Adipocyte (in vitro differentiated cells): ENCODE results near the gene CHRFAM7A.
"Not testable (repeated sequence)": the region's sequence is repeated elsewhere in the genome, so short reads cannot be mapped to it uniquely, and the experiment has no call there.

Experiments
- DNase-seq: peaks from one replicate; pipeline ENCODE4 v3.0.0-alpha.2; 2015; ENCODE audit warnings: low read depth
- H3K27me3 ChIP-seq: replicated peaks from 2 replicates; pipeline ENCODE4 v1.7.0; 2013; ENCODE audit warnings: mild to moderate bottlenecking, low read length, moderate library complexity; ENCODE audit not compliant: control insufficient read depth, insufficient read depth
- H3K36me3 ChIP-seq: 2 replicates; pipeline ENCODE4 v1.7.0; 2013; ENCODE audit warnings: low read length, mild to moderate bottlenecking, moderate library complexity; ENCODE audit not compliant: control insufficient read depth, insufficient read depth, severe bottlenecking
- H3K4me1 ChIP-seq: 2 replicates; pipeline ENCODE4 v1.7.0; 2013; ENCODE audit warnings: mild to moderate bottlenecking, low read length, moderate library complexity; ENCODE audit not compliant: control insufficient read depth, insufficient read depth
- H3K4me3 ChIP-seq: 2 replicates; pipeline ENCODE4 v1.7.0; 2013; ENCODE audit warnings: mild to moderate bottlenecking, low read length, moderate library complexity
- H3K9ac ChIP-seq: 2 replicates; pipeline ENCODE4 v1.7.0; 2013; ENCODE audit warnings: mild to moderate bottlenecking, low read length, moderate library complexity
- H3K9me3 ChIP-seq: 2 replicates; pipeline ENCODE4 v1.7.0; 2013; ENCODE audit warnings: mild to moderate bottlenecking, low read length, moderate library complexity; ENCODE audit not compliant: control insufficient read depth

CHRFAM7A gene

DNA sequence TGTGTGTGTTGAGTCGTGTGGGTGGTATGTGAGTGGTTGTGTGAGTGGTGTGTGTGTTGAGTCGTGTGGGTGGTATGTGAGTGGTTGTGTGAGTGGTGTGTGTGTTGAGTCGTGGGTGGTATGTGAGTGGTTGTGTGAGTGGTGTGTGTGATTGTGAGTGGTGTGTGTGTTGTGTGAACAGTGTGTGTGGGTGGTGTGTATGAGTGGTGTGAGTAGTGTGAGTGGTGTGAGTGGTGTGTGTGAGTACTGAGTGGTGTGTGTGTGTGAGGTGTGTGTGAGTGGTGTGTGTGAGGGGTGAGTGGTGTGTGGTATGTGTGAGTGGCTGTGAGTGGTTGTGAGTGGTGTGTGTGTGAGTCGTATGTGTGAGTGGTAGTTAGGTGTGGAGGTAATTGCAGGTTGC is 17.5 kb downstream of the CHRFAM7A start:
- H3K9ac ChIP-seq, H3K36me3 ChIP-seq, H3K4me3 ChIP-seq, H3K4me1 ChIP-seq, H3K9me3 ChIP-seq, H3K27me3 ChIP-seq: not testable (repeated sequence)
- DNase-seq, result peak; percentile 0

DNA sequence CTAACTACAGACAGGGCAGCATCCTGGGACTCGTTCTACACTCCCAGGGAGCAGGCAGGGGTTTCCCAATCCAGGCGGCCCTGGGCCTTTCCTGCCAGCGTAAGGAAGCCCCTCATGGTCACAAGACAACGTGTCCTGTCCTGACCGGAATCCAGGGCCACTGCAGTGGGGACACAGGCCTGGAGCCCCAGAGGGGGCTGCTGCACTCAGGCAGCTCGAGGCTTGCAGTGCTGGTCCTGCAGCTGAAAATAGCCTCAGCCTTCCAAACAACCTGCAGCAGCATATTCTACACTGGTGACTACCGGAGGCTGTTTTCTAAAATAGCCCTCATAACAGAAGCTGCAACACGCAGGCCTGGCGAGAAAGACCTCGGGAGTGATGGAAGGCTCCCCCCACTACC is 18.5 kb downstream of the CHRFAM7A start:
- not testable (repeated sequence) for DNase-seq, H3K4me3 ChIP-seq, H3K4me1 ChIP-seq, H3K27me3 ChIP-seq, H3K9me3 ChIP-seq, H3K36me3 ChIP-seq, H3K9ac ChIP-seq

GRCh38 chr15:30368271-30368670 is 25.1 kb downstream of the CHRFAM7A start:
- not testable (repeated sequence) for DNase-seq, H3K9ac ChIP-seq, H3K27me3 ChIP-seq, H3K4me1 ChIP-seq, H3K4me3 ChIP-seq, H3K36me3 ChIP-seq, H3K9me3 ChIP-seq

- not testable (repeated sequence) for DNase-seq, H3K9me3 ChIP-seq, H3K36me3 ChIP-seq, H3K9ac ChIP-seq, H3K27me3 ChIP-seq, H3K4me3 ChIP-seq, H3K4me1 ChIP-seq
These were observed 26.1 kb downstream of the CHRFAM7A start for GRCh38 chr15:30367246-30367645.

DNA sequence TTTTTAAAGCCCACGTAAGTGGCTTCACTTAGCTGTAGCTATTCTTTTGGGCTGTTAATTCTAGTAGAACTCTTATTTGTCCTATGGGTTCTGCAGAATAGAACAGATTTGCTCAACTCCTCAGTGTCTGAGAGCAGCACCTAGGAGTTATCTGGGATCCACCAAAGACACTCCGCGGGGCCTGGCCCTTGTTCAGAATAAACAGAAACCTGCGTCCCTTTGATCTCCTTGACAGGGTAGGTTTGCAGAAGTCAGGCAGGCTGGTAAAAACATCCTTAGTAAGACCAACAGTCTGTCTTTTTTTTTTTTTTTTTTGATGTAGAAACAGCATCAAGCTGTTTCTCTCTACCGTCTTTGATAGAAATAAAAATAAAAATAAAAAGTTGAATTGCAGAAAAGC is 31.9 kb downstream of the CHRFAM7A start:
- H3K36me3 ChIP-seq, H3K4me3 ChIP-seq, H3K9me3 ChIP-seq, H3K9ac ChIP-seq, DNase-seq, H3K27me3 ChIP-seq, H3K4me1 ChIP-seq: not testable (repeated sequence)

- not testable (repeated sequence) for DNase-seq, H3K9me3 ChIP-seq, H3K9ac ChIP-seq, H3K4me1 ChIP-seq, H3K36me3 ChIP-seq, H3K4me3 ChIP-seq, H3K27me3 ChIP-seq
These were observed 32.4 kb downstream of the CHRFAM7A start for GRCh38 chr15:30360990-30361389.

- not testable (repeated sequence) for H3K4me1 ChIP-seq, H3K36me3 ChIP-seq, H3K4me3 ChIP-seq, H3K27me3 ChIP-seq, H3K9me3 ChIP-seq, H3K9ac ChIP-seq, DNase-seq
These were observed 38.3 kb downstream of the CHRFAM7A start for GRCh38 chr15:30355043-30355442.

- not testable (repeated sequence) for H3K4me1 ChIP-seq, H3K4me3 ChIP-seq, DNase-seq, H3K9me3 ChIP-seq, H3K27me3 ChIP-seq, H3K9ac ChIP-seq, H3K36me3 ChIP-seq
These were observed 43.5 kb downstream of the CHRFAM7A start for GRCh38 chr15:30349803-30350202.

GRCh38 chr15:30336584-30336983 is 56.8 kb downstream of the CHRFAM7A start:
- not testable (repeated sequence) for H3K4me3 ChIP-seq, H3K4me1 ChIP-seq, H3K27me3 ChIP-seq, H3K36me3 ChIP-seq, H3K9ac ChIP-seq, H3K9me3 ChIP-seq, DNase-seq

DNA sequence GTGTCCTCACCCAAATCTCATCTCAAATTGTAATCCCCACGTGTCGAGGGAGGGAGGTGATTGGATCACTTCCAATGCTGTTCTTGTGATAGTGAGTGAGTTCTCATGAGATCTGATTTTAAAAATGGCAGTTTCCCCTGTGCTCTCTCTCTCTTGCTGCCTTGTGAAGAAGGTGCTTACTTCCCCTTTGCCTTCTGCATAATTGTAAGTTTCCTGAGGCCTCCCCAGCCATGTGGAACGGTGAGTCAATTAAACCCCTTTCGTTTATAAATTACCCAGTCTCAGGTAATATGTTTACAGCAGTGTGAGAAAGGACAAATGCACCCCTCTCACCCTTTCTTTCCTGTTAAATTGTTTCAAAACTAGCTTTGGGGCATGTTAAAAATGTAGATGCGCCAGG is 59.2 kb downstream of the CHRFAM7A start:
- not testable (repeated sequence) for H3K4me3 ChIP-seq, H3K9me3 ChIP-seq, H3K9ac ChIP-seq, H3K27me3 ChIP-seq, H3K36me3 ChIP-seq, DNase-seq, H3K4me1 ChIP-seq

- H3K36me3 ChIP-seq, H3K9me3 ChIP-seq, H3K4me1 ChIP-seq, H3K27me3 ChIP-seq, DNase-seq, H3K9ac ChIP-seq, H3K4me3 ChIP-seq: not testable (repeated sequence)
These were observed 67.2 kb downstream of the CHRFAM7A start for GRCh38 chr15:30326145-30326544.

- not testable (repeated sequence) for H3K36me3 ChIP-seq, H3K27me3 ChIP-seq, H3K9me3 ChIP-seq, DNase-seq, H3K4me1 ChIP-seq, H3K4me3 ChIP-seq, H3K9ac ChIP-seq
These were observed 72.3 kb downstream of the CHRFAM7A start for GRCh38 chr15:30321063-30321462.
